ENCODE results near the gene MUCL3. TPM values are rescaled to one million over a fixed set of nuclear protein-coding genes. Genes with fewer than 3 reads are reported as not detected.
"Not testable (repeated sequence)": the region's sequence is repeated elsewhere in the genome, so short reads cannot be mapped to it uniquely, and the experiment has no call there.

The MUCL3 gene
- total and polyA plus RNA-seq, 8 donors: 0.07 to 4.0 (median 0.15) TPM

DNA sequence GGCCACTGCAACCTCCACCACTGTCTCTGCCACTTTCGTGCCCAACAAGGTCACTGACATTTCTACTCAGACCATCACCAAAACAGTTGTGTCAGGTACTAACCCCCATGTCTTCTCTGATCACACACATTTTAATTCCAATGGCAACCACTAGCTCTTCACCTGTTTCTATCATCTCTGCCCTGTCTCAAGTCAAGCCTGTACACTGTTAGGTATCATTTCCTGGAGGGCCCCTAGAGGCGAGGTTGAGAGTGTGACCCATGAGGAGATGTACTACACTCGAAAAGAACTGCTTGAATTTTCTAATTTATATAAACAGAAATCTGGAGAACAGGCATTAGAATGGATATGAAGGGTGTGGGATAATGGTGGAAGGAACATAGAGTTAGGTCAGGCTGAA is 25.4 kb downstream of the MUCL3 start:
- DNase-seq (no peak), ATAC-seq (no peak)
- intact Hi-C loops (cut with DNase I): no loop called here
- no peak for TF ChIP-seq CTCF (IDR thresholded peaks at IDR 0.05)
- no peak overlapping the region for H3K27ac ChIP-seq
- no peak overlapping the region for H3K4me3 ChIP-seq
- no peaks in the 10 kb centered on the region for H3K4me1 ChIP-seq
- H3K27me3 ChIP-seq: no peaks in the 10 kb centered on the region
- no peaks in the 10 kb centered on the region for H3K9me3 ChIP-seq
- H3K36me3 ChIP-seq: no peaks in the 10 kb centered on the region

DNA sequence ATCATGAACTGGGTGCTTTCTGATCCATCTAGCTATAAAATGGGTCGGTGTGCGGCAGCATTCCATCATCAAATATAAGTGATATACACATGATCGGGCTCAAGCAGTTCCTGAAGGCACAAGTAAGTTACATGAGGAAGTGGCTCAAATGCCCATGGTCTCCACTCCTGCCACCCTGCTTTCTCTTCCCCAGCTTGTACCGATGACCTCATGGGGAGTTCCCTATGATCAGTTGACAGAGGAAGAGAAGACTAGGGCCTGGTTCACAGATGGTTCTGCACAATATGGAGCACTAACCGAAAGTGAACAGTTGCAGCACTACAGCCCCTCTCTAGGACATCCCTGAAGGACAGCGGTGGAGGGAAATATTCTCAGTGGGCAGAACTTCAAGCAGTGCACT is 28.4 kb downstream of the MUCL3 start:
- H3K36me3 ChIP-seq; H3K4me1 ChIP-seq; ATAC-seq; intact Hi-C loops (cut with DNase I); DNase-seq; H3K9me3 ChIP-seq; H3K27ac ChIP-seq; H3K4me3 ChIP-seq; H3K27me3 ChIP-seq: not testable (repeated sequence)

- no peak overlapping the region for H3K4me3 ChIP-seq
- ATAC-seq (no peak), DNase-seq (no peak)
- no peaks in the 10 kb centered on the region for H3K36me3 ChIP-seq
- TF ChIP-seq CTCF (IDR thresholded peaks at IDR 0.05): no peak
- intact Hi-C loops (cut with DNase I): no loop called here
- H3K4me1 ChIP-seq: no peaks in the 10 kb centered on the region
- no peak overlapping the region for H3K27ac ChIP-seq
- H3K27me3 ChIP-seq: no peaks in the 10 kb centered on the region
- no peaks in the 10 kb centered on the region for H3K9me3 ChIP-seq
These were observed 30.2 kb downstream of the MUCL3 start for GRCh38 chr6:30970946-30971345.

GRCh38 chr6:30972816-30973215 is 32.0 kb downstream of the MUCL3 start:
- DNase-seq: no peak
- Histone ChIP-seq H3K4me3 (no peak overlapping the region), H3K4me1 (no peaks in the 10 kb centered on the region), H3K9me3 (no peaks in the 10 kb centered on the region), H3K36me3 (no peaks in the 10 kb centered on the region), H3K27me3 (no peaks in the 10 kb centered on the region), H3K27ac (no peak overlapping the region)
- no peak for TF ChIP-seq CTCF (IDR thresholded peaks at IDR 0.05)
- no peak for ATAC-seq
- intact Hi-C loops (cut with DNase I): no loop called here

- Histone ChIP-seq H3K4me1 (no peaks in the 10 kb centered on the region), H3K36me3 (no peaks in the 10 kb centered on the region), H3K27ac (no peak overlapping the region), H3K9me3 (no peaks in the 10 kb centered on the region), H3K4me3 (no peak overlapping the region), H3K27me3 (peaks cover 0 to 11% of the 10 kb centered on the region in 2 donors)
- DNase-seq: no peak
- intact Hi-C loops (cut with DNase I): no loop called here
- no peak for TF ChIP-seq CTCF (IDR thresholded peaks at IDR 0.05)
- ATAC-seq: peak; percentile 51
These were observed 33.9 kb downstream of the MUCL3 start for GRCh38 chr6:30974490-30975252.

DNA sequence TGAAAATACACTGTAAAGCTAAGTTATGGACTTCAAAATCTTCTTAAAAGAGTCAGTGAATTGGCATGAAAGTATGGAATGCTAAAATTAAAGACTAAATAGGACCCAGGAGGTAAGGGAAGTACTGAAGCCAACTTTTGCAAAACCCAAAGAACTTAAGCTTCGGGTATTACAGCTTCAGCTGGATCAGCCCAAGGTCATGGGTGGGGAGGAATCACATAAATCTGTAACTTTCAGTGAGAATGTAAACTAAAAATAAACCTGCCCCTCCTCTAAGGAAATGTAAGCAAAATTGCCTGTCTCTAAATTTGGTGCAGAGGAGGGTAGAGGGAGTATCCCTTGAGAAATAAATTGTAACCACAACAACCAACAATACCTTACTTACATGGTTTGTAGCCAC is 38.4 kb downstream of the MUCL3 start:
- TF ChIP-seq CTCF (IDR thresholded peaks at IDR 0.05): no peak
- ATAC-seq (no peak), DNase-seq (no peak)
- intact Hi-C loops (cut with DNase I): no loop called here
- Histone ChIP-seq H3K27ac (no peak overlapping the region), H3K27me3 (peaks cover 0 to 13% of the 10 kb centered on the region in 2 donors), H3K9me3 (no peaks in the 10 kb centered on the region), H3K36me3 (no peaks in the 10 kb centered on the region), H3K4me3 (no peak overlapping the region), H3K4me1 (no peaks in the 10 kb centered on the region)

Data from left lung (tissue), 10 donors.